ENCODE data around the gene TRAF7.
A peak's percentile ranks its signal among the peaks of the same experiment; 100 is the strongest.

TRAF7 gene

DNA sequence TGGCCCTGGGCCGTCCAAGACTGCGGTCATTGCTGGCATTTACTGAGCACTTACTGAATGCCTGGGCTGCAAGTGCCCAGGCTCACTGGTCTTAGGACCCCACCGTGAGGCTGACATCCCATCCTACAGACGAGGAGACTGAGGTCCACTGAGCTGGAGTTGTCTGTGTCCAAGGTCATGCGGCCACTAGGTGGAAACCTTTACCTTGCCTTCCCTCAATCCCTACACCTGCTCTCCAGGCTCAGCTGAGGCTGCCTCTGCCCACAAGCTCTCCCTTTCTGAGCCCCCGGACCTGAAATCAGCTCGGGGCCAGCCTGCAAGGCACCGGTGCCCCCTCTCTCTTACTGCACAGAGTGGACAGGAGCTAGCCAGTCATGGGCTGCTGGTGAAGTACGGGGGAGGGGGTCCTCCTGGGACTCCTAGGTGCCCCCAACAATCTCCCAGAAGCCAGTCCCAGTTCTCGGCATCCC lies 39.3 kb downstream of the TRAF7 start:
- Histone ChIP-seq H3K4me2 (ENCODE audit: low read length) (no peak overlapping the region; the same call in 1 of the 2 replicates), H4K20me1 (ENCODE audit: insufficient read depth, low read length) (no peaks in the 10 kb centered on the region), H3K27me3 (ENCODE audit: insufficient read depth, low read length) (peaks cover 19% of the 10 kb centered on the region; the same call in 1 of the 2 replicates), H3K4me3 (ENCODE audit: low read depth, low read length, poor library complexity, severe bottlenecking) (no peak overlapping the region), H2AFZ (ENCODE audit: low read length) (no peak overlapping the region), H3K79me2 (ENCODE audit: insufficient read depth, low read length) (no peaks in the 10 kb centered on the region), H3K36me3 (ENCODE audit: insufficient read depth, low read length) (no peaks in the 10 kb centered on the region), H3F3A (ENCODE audit: insufficient read depth, low read length) (no peaks in the 10 kb centered on the region), H3K9me3 (ENCODE audit: low read length) (no peaks in the 10 kb centered on the region), H3K9me2 (ENCODE audit: low read depth, low read length) (no peaks in the 10 kb centered on the region), H3K27ac (ENCODE audit: low read depth, low read length, poor library complexity, severe bottlenecking) (no peak overlapping the region), H3K4me1 (ENCODE audit: insufficient read depth, low read length, severe bottlenecking) (peaks cover 3% of the 10 kb centered on the region), H3K9ac (ENCODE audit: low read length) (no peak overlapping the region)
- TF ChIP-seq, protein P1, sequence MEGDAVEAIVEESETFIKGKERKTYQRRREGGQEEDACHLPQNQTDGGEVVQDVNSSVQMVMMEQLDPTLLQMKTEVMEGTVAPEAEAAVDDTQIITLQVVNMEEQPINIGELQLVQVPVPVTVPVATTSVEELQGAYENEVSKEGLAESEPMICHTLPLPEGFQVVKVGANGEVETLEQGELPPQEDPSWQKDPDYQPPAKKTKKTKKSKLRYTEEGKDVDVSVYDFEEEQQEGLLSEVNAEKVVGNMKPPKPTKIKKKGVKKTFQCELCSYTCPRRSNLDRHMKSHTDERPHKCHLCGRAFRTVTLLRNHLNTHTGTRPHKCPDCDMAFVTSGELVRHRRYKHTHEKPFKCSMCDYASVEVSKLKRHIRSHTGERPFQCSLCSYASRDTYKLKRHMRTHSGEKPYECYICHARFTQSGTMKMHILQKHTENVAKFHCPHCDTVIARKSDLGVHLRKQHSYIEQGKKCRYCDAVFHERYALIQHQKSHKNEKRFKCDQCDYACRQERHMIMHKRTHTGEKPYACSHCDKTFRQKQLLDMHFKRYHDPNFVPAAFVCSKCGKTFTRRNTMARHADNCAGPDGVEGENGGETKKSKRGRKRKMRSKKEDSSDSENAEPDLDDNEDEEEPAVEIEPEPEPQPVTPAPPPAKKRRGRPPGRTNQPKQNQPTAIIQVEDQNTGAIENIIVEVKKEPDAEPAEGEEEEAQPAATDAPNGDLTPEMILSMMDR (IDR thresholded peaks at IDR 0.05; ENCODE audit: low read length), result peak; percentile 59
- no peak for TF ChIP-seq EZH2 (IDR thresholded peaks at IDR 0.05; ENCODE audit: borderline replicate concordance, low read length)

DNA sequence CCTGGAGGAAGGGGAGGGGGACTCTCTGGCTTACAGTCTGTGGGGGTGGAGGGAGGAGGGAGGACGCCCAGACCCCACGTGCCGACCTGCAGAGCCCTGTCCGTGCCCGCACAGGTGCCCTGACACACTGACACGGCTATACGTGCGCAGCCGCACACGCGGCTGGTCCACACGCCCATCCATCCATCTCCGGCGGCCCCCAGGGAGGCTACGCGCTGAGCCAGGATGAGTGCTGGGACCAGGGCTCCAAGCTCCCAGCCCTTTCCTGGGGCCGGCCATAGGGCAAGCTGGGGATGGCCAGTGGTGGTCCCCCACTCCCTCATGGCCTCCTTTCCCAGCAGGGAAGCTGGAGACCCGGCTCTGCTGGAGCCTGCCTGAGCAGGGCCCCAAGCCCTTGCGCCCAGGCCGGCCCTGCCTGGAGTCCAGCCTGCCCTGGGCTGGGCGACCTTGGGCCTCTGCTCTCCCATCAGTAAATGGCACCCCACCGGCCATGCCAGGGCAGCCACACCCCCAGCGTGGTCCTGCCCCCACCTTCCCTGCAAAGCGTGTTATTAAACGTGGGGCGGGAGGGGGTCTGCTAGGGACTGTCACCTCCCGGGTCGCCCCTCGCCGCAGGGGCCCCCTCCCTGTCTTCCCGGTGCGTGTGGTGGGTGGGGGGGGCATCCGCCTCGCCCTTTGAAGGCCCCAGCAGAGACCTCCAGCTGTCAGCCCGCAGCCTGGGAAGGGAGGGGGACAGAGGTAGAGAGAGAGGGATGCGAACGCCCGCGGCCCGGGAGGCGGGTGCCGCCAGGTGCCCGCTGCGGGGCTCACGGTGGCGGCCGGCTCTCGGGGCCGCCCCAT lies 40.0 kb downstream of the TRAF7 start:
- no peaks in the 10 kb centered on the region for H4K20me1 ChIP-seq (ENCODE audit: insufficient read depth, low read length)
- H3K4me3 ChIP-seq (ENCODE audit: low read depth, low read length, poor library complexity, severe bottlenecking), result peak overlapping the region; percentile 0
- H2AFZ ChIP-seq (ENCODE audit: low read length), result no peak overlapping the region
- H3F3A ChIP-seq (ENCODE audit: insufficient read depth, low read length), result no peaks in the 10 kb centered on the region
- no peaks in the 10 kb centered on the region for H3K9me3 ChIP-seq (ENCODE audit: low read length)
- H3K27ac ChIP-seq (ENCODE audit: low read depth, low read length, poor library complexity, severe bottlenecking), result no peak overlapping the region
- TF ChIP-seq EZH2 (IDR thresholded peaks at IDR 0.05; ENCODE audit: borderline replicate concordance, low read length), result no peak
- TF ChIP-seq, protein P1 (IDR thresholded peaks at IDR 0.05; ENCODE audit: low read length), result no peak
- no peaks in the 10 kb centered on the region for H3K79me2 ChIP-seq (ENCODE audit: insufficient read depth, low read length)
- H3K36me3 ChIP-seq (ENCODE audit: insufficient read depth, low read length), result no peaks in the 10 kb centered on the region
- H3K9me2 ChIP-seq (ENCODE audit: low read depth, low read length), result no peaks in the 10 kb centered on the region
- peaks cover 26% of the 10 kb centered on the region; the same call in 1 of the 2 replicates for H3K27me3 ChIP-seq (ENCODE audit: insufficient read depth, low read length)
- peaks cover 3% of the 10 kb centered on the region for H3K4me1 ChIP-seq (ENCODE audit: insufficient read depth, low read length, severe bottlenecking)
- H3K4me2 ChIP-seq (ENCODE audit: low read length), result peak overlapping the region; percentile 41
- H3K9ac ChIP-seq (ENCODE audit: low read length), result no peak overlapping the region

DNA sequence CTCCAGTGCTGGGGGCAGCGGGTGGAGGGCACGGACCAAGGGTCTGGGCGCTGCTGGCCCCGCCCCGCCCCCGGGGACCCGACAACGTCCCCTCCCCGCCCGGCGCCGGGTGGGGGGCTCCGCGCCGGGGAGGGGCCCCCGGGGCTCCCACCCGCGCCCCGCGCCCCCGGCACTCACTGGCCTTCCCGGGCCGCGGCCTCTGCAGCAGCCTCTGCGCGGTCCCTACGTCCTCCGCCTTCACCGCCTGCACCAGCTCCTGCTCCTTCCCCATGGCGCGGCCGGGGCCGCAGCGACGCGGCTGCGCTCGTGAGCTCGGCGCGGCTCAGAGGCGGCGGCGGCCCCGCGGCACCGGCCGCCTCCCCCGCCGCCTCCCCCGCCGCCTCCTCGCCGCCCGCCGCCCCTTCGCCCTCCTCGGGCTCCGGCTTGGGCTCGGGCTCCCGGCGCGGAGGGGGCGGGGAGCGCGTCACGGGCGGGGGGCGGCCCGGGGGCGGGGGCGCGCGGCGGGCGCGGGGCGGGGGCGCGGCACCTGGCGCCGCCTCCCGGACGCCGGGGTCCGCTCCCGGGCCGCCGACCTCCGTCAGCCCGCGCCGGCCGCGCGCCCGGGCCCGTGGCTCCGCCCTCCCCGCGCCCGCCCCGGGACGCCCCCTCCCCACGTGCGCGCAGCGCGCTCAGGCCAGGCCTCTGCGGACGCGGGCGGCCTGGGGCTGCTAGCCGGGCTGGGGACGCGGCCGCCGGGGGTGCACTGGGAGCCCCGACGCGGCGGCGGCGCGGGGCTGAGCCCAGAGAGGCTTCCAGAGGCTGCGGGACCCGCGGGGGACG lies 40.8 kb downstream of the TRAF7 start, which contains the start of gene CASKIN1:
Gene CASKIN1, minus strand, starts transcription at position 444 of the 819 bp plus-strand sequence. Its CDS starts 173 bp downstream, at position 271.
- Histone ChIP-seq H3K9me2 (ENCODE audit: low read depth, low read length) (no peaks in the 10 kb centered on the region), H3K9me3 (ENCODE audit: low read length) (no peaks in the 10 kb centered on the region), H3K27ac (ENCODE audit: low read depth, low read length, poor library complexity, severe bottlenecking) (no peak within 1 kb of the TSS), H3K27me3 (ENCODE audit: insufficient read depth, low read length) (peaks cover 31% of the 10 kb centered on the region; the same call in 1 of the 2 replicates), H3K4me3 (ENCODE audit: low read depth, low read length, poor library complexity, severe bottlenecking) (peak within 1 kb of the TSS; percentile 0), H3K36me3 (ENCODE audit: insufficient read depth, low read length) (no peaks in the 10 kb centered on the region), H2AFZ (ENCODE audit: low read length) (no peak within 1 kb of the TSS), H3K4me1 (ENCODE audit: insufficient read depth, low read length, severe bottlenecking) (peaks cover 3% of the 10 kb centered on the region), H3K4me2 (ENCODE audit: low read length) (peak within 1 kb of the TSS; percentile 41), H3F3A (ENCODE audit: insufficient read depth, low read length) (no peaks in the 10 kb centered on the region), H3K79me2 (ENCODE audit: insufficient read depth, low read length) (no peaks in the 10 kb centered on the region), H3K9ac (ENCODE audit: low read length) (no peak within 1 kb of the TSS), H4K20me1 (ENCODE audit: insufficient read depth, low read length) (no peaks in the 10 kb centered on the region)
- TF ChIP-seq EZH2 (IDR thresholded peaks at IDR 0.05; ENCODE audit: borderline replicate concordance, low read length), result no peak
